ENCODE data around the gene NPFF.

GRCh38 chr12:53493610-53494391 lies 13.5 kb downstream of the NPFF start:
- TF ChIP-seq ZBTB33 (IDR thresholded peaks at IDR 0.05) (no peak), JUND (IDR thresholded peaks at IDR 0.05) (no peak), CTCF (IDR thresholded peaks at IDR 0.05; ENCODE audit: low read depth, low read length, missing input control) (no peak), TAF1 (conservative IDR thresholded peaks at IDR 0.05) (no peak), HNF4G (IDR thresholded peaks at IDR 0.05) (no peak), GABPA (IDR thresholded peaks at IDR 0.05 in 1 of 2, conservative IDR thresholded peaks at IDR 0.05 in 1 of 2) (no peak), RXRA (IDR thresholded peaks at IDR 0.05) (no peak), MAX (IDR thresholded peaks at IDR 0.05) (no peak), ATF3 (IDR thresholded peaks at IDR 0.05) (no peak), EGR1 (IDR thresholded peaks at IDR 0.05; ENCODE audit: low read depth in 2 of 2) (no peak), YY1 (IDR thresholded peaks at IDR 0.05) (no peak), RAD21 (IDR thresholded peaks at IDR 0.05) (no peak), REST (IDR thresholded peaks at IDR 0.05) (no peak)

Data from liver (tissue), 3 donors.